Inferior parietal cortex (tissue), 1 donor: Measurements from ENCODE around the gene ARID3A.
"Not testable (repeated sequence)": the region's sequence is repeated elsewhere in the genome, so short reads cannot be mapped to it uniquely, and the experiment has no call there.

Experiments
- DNase-seq: peaks from one replicate; pipeline ENCODE4 v3.0.0-alpha.2; 2016; ENCODE audit errors: extremely low spot score

The ARID3A gene

GRCh38 chr19:947090-947706 is 21.4 kb downstream of the ARID3A start:
- DNase-seq: no peak

GRCh38 chr19:947707-948539 is 22.1 kb downstream of the ARID3A start:
- DNase-seq: no peak

- DNase-seq: no peak
Observed at GRCh38 chr19:948842-949496, 23.1 kb downstream of the ARID3A start.

GRCh38 chr19:950352-951066 is 24.7 kb downstream of the ARID3A start:
- DNase-seq: no peak

- no peak for DNase-seq
Observed at GRCh38 chr19:952049-952679, 26.3 kb downstream of the ARID3A start.

GRCh38 chr19:952680-953444 is 27.0 kb downstream of the ARID3A start:
- DNase-seq: no peak

GRCh38 chr19:953445-954271 is 27.8 kb downstream of the ARID3A start:
- DNase-seq: no peak

GRCh38 chr19:954272-954671 is 28.4 kb downstream of the ARID3A start:
- no peak for DNase-seq

- no peak for DNase-seq
Observed at GRCh38 chr19:954672-955494, 29.0 kb downstream of the ARID3A start.

GRCh38 chr19:955803-956765 is 30.2 kb downstream of the ARID3A start:
- DNase-seq: no peak

- DNase-seq: no peak
Observed at GRCh38 chr19:956766-957440, 31.1 kb downstream of the ARID3A start.

GRCh38 chr19:957578-957977 is 31.7 kb downstream of the ARID3A start:
- DNase-seq: not testable (repeated sequence)

- no peak for DNase-seq
Observed at GRCh38 chr19:958967-959855, 33.4 kb downstream of the ARID3A start.

GRCh38 chr19:960020-960419 is 34.2 kb downstream of the ARID3A start:
- no peak for DNase-seq

GRCh38 chr19:960601-960938 is 34.7 kb downstream of the ARID3A start:
- DNase-seq: no peak

- DNase-seq: no peak
Observed at GRCh38 chr19:961866-962620, 36.2 kb downstream of the ARID3A start.
